ENCODE data around the gene LOXL1. TPM values are rescaled to one million over a fixed set of nuclear protein-coding genes. Genes with fewer than 3 reads are reported as not detected.

Gene LOXL1
- total RNA-seq, 2 experiments from 2014 or later, result 3.4 to 3.5 TPM

GRCh38 chr15:73919706-73920105, 6.6 kb upstream of the LOXL1 start:
- CTCF ChIA-PET, result interaction anchor here (1.1 to 4.4 kb wide), 3 partner anchors 23 to 226 kb away, joined by 4 to 17 read pairs (median 5); no protein-coding TSS in a partner anchor
- Mint-ChIP-seq H3K4me1 (peaks cover 45% of the 10 kb centered on the region), H3K36me3 (ENCODE audit: low read depth) (peaks cover 31% of the 10 kb centered on the region), H3K27me3 (no peaks in the 10 kb centered on the region), H3K4me3 (no peak overlapping the region), H3K27ac (no peak overlapping the region), H3K9me3 (peaks cover 22% of the 10 kb centered on the region)
- DNase-seq, result no peak
- POLR2A ChIA-PET, result no interaction called here

DNA sequence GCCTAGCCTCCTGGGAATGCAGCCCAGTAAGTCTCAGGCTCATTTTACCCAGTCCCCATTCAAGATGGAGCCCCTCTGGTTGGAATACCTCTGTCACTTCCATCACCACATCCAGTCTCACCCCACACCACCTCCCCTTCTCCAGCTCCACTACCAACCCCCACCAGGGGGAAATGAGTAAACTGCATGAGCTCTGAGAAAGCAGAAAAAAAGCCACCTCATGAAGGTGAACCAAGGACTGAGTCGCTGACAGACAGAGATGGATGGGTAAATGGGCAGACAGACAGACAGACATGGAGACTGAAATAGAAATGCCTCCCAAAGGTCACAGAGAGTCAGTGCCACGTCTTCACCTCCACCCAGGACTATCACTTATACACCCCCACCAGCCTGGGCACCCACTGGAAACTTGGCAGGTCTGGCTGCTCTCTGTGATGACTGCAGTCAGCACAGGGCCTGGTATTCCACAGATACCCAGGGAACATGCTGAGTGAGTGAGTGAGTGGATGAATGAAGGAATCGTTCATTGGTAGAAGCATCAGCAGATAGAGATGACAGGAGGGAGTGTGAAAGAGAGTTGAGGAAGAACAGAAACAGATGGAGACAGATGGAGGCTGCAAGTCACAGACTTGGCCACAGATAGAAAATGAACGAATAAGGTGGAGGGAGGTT, 4.9 kb upstream of the LOXL1 start:
- ChIA-PET POLR2A (no interaction called here), CTCF (interaction anchor here (1.1 to 4.4 kb wide), 4 partner anchors 15 to 52 kb away, joined by 3 to 17 read pairs (median 6); no protein-coding TSS in a partner anchor)
- no peak overlapping the region for H3K27ac Mint-ChIP-seq
- peaks cover 3% of the 10 kb centered on the region for H3K27me3 Mint-ChIP-seq
- H3K36me3 Mint-ChIP-seq (ENCODE audit: low read depth), result peaks cover 24% of the 10 kb centered on the region
- no peak for DNase-seq
- peaks cover 51% of the 10 kb centered on the region for H3K4me1 Mint-ChIP-seq
- peaks cover 19% of the 10 kb centered on the region for H3K9me3 Mint-ChIP-seq
- no peak overlapping the region for H3K4me3 Mint-ChIP-seq

- ChIA-PET POLR2A (interaction anchor here (0.9 kb wide), 1 partner anchor 10 kb away, joined by 3 read pairs; no protein-coding TSS in a partner anchor), CTCF (interaction anchor here (1.1 to 4.4 kb wide), 4 partner anchors 16 to 50 kb away, joined by 6 to 17 read pairs (median 8); no protein-coding TSS in a partner anchor)
- peaks cover 23% of the 10 kb centered on the region for H3K36me3 Mint-ChIP-seq (ENCODE audit: low read depth)
- H3K9me3 Mint-ChIP-seq, result peaks cover 16% of the 10 kb centered on the region
- peak overlapping the region; percentile 36 for H3K27ac Mint-ChIP-seq
- DNase-seq, result no peak
- H3K4me1 Mint-ChIP-seq, result peaks cover 51% of the 10 kb centered on the region
- peaks cover 3% of the 10 kb centered on the region for H3K27me3 Mint-ChIP-seq
- H3K4me3 Mint-ChIP-seq, result no peak overlapping the region
Measured at GRCh38 chr15:73922186-73923151, 3.8 kb upstream of the LOXL1 start.

GRCh38 chr15:73923156-73923487, 3.1 kb upstream of the LOXL1 start:
- Mint-ChIP-seq H3K36me3 (ENCODE audit: low read depth) (peaks cover 16% of the 10 kb centered on the region), H3K27ac (peak overlapping the region; percentile 78), H3K9me3 (peaks cover 10% of the 10 kb centered on the region), H3K4me3 (no peak overlapping the region), H3K27me3 (peaks cover 3% of the 10 kb centered on the region), H3K4me1 (peaks cover 54% of the 10 kb centered on the region)
- CTCF ChIA-PET, result interaction anchor here (1.1 to 4.4 kb wide), 4 partner anchors 16 to 50 kb away, joined by 4 to 17 read pairs (median 6); no protein-coding TSS in a partner anchor
- DNase-seq, result no peak
- POLR2A ChIA-PET, result interaction anchor here (0.9 kb wide), 1 partner anchor 10 kb away, joined by 3 read pairs; no protein-coding TSS in a partner anchor

DNA sequence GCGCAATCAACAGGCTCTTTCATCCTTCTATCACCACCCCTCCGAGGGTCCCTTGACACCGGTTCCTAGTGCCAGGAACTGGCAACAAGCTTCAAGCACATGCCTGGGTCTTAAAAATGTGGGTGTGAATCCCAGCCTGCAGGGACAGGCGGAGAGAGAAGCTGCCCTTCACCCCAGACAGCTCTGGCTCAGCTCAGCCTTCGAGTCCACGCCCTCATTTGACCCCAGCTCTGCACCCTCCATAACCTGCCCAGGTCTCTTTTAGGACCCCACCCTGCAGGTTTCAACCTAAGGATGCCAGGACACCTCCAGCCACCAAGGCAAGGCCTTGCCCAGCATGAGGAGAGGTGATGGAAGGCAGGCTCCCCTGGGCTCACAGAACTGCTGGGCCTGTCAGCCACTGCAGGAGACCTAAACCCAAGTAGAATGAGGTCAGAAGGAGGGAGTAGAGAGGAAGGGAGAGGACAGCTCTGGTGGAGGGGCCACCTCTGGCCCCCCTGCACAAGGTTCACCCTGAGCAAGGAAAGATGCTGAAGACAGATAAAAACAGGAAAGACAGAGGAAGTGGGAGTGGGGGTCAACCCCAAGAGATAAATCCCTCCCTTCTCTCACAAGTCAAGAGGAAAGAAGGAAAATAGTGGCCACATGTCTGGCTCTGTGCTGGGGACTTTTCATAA, 2.6 kb upstream of the LOXL1 start:
- Mint-ChIP-seq H3K27ac (peak overlapping the region; percentile 78), H3K4me1 (peaks cover 57% of the 10 kb centered on the region), H3K36me3 (ENCODE audit: low read depth) (peaks cover 11% of the 10 kb centered on the region), H3K27me3 (peaks cover 3% of the 10 kb centered on the region), H3K4me3 (no peak overlapping the region), H3K9me3 (peaks cover 5% of the 10 kb centered on the region)
- DNase-seq, result no peak
- ChIA-PET POLR2A (interaction anchor here (0.9 kb wide), 1 partner anchor 9 kb away, joined by 3 read pairs; no protein-coding TSS in a partner anchor), CTCF (interaction anchor here (0.9 to 4.4 kb wide), 7 partner anchors 9 to 49 kb away, joined by 3 to 17 read pairs (median 4); no protein-coding TSS in a partner anchor)

DNA sequence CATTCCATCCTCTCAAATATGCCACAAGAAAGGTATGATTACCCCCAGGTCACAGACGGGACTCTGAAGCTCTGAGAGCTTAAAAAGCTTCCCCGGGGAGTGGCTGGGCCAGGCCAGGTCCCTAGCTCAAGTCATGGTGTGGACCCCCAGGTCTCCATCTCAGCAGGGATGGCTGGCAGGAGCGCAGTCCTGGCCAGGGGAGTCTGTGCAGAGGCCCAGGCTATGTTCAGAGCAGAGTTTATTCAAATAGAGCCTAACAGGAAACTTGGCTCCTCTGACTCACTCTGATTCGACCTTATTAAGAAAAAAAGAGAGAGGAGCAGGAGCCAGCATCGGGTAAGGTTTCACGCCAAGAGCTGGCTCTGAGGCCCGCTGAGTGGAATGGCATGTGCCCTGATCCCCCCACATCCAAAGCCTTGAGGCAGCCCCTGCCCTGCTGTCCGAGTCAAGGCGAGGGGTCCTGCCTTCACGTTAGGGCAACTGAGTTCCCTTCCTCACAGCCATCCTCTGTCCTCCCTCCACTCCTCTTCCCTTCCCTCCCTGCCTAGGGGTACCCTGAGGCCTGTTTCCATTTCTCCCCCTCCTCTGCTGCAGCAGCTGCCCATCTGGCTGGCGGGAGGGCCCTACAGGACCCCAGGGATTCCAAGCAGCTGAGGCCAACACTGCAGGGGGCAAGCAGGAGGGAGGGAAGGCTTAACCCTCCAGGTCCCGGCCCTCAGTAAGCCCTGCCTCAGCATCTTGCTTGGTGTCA, 1.9 kb upstream of the LOXL1 start:
- H3K9me3 Mint-ChIP-seq, result peaks cover 2% of the 10 kb centered on the region
- POLR2A ChIA-PET, result no interaction called here
- H3K27ac Mint-ChIP-seq, result peak overlapping the region; percentile 78
- H3K4me1 Mint-ChIP-seq, result peaks cover 64% of the 10 kb centered on the region
- no peak overlapping the region for H3K4me3 Mint-ChIP-seq
- CTCF ChIA-PET, result interaction anchor here (0.9 to 1.7 kb wide), 6 partner anchors 10 to 49 kb away, joined by 3 to 7 read pairs (median 4); no protein-coding TSS in a partner anchor
- DNase-seq, result no peak
- H3K36me3 Mint-ChIP-seq (ENCODE audit: low read depth), result peaks cover 6% of the 10 kb centered on the region
- peaks cover 3% of the 10 kb centered on the region for H3K27me3 Mint-ChIP-seq

GRCh38 chr15:73925848-73926218, 429 bp upstream of the LOXL1 start:
- H3K4me3 Mint-ChIP-seq, result peak overlapping the region; percentile 51
- no peaks in the 10 kb centered on the region for H3K9me3 Mint-ChIP-seq
- peak overlapping the region; percentile 77 for H3K27ac Mint-ChIP-seq
- ChIA-PET CTCF (interaction anchor here (1.2 kb wide), 1 partner anchor 11 kb away, joined by 3 read pairs; no protein-coding TSS in a partner anchor), POLR2A (no interaction called here)
- no peak for DNase-seq
- H3K36me3 Mint-ChIP-seq (ENCODE audit: low read depth), result peaks cover 2% of the 10 kb centered on the region
- peaks cover 3% of the 10 kb centered on the region for H3K27me3 Mint-ChIP-seq
- H3K4me1 Mint-ChIP-seq, result peaks cover 61% of the 10 kb centered on the region

GRCh38 chr15:73927003-73927475, 777 bp downstream of the LOXL1 start:
- Mint-ChIP-seq H3K4me1 (peaks cover 58% of the 10 kb centered on the region), H3K27ac (peak overlapping the region; percentile 36), H3K36me3 (ENCODE audit: low read depth) (peaks cover 2% of the 10 kb centered on the region), H3K9me3 (no peaks in the 10 kb centered on the region), H3K4me3 (peak overlapping the region; percentile 41), H3K27me3 (peaks cover 3% of the 10 kb centered on the region)
- CTCF ChIA-PET, result interaction anchor here (0.7 to 2.0 kb wide), 16 partner anchors 9 to 112 kb away, joined by 3 to 11 read pairs (median 6); partner anchors contain the start of genes PML and TBC1D21
- POLR2A ChIA-PET, result no interaction called here
- peak; percentile 29 for DNase-seq

DNA sequence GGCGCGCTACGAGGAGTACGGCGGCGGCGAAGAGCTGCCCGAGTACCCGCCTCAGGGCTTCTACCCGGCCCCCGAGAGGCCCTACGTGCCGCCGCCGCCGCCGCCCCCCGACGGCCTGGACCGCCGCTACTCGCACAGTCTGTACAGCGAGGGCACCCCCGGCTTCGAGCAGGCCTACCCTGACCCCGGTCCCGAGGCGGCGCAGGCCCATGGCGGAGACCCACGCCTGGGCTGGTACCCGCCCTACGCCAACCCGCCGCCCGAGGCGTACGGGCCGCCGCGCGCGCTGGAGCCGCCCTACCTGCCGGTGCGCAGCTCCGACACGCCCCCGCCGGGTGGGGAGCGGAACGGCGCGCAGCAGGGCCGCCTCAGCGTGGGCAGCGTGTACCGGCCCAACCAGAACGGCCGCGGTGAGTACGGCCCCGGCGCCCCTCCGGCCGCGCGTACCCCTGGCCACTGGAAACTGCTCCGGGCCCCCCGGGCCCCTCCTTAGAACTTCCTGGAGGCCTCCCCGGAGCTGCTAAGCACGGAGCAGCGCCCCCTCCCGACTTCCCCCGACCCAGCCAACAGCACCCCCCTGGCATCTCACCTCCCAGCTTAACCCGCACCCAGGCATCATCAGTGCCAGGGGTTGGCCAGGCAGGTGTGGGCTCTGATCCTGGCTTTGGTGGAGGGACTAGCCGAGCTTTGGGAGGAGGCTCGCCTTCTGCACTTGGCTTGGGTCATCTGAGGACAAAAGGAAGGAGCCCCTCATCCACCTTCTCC, 1.4 kb downstream of the LOXL1 start:
- peaks cover 2% of the 10 kb centered on the region for H3K36me3 Mint-ChIP-seq (ENCODE audit: low read depth)
- peaks cover 3% of the 10 kb centered on the region for H3K27me3 Mint-ChIP-seq
- no peaks in the 10 kb centered on the region for H3K9me3 Mint-ChIP-seq
- peak; percentile 73 for DNase-seq
- peak overlapping the region; percentile 63 for H3K27ac Mint-ChIP-seq
- ChIA-PET POLR2A (no interaction called here), CTCF (interaction anchor here (0.7 to 2.0 kb wide), 21 partner anchors 8 to 112 kb away, joined by 3 to 11 read pairs (median 4); partner anchors contain the start of genes PML and TBC1D21)
- H3K4me3 Mint-ChIP-seq, result peak overlapping the region; percentile 69
- peaks cover 58% of the 10 kb centered on the region for H3K4me1 Mint-ChIP-seq

- H3K4me1 Mint-ChIP-seq, result peaks cover 56% of the 10 kb centered on the region
- H3K9me3 Mint-ChIP-seq, result no peaks in the 10 kb centered on the region
- peak overlapping the region; percentile 69 for H3K4me3 Mint-ChIP-seq
- H3K36me3 Mint-ChIP-seq (ENCODE audit: low read depth), result peaks cover 2% of the 10 kb centered on the region
- peak overlapping the region; percentile 63 for H3K27ac Mint-ChIP-seq
- peaks cover 3% of the 10 kb centered on the region for H3K27me3 Mint-ChIP-seq
- POLR2A ChIA-PET, result no interaction called here
- no peak for DNase-seq
- CTCF ChIA-PET, result interaction anchor here (0.7 to 2.0 kb wide), 19 partner anchors 8 to 111 kb away, joined by 3 to 11 read pairs (median 4); partner anchors contain the start of gene PML
Measured at GRCh38 chr15:73928241-73928579, 1.9 kb downstream of the LOXL1 start.

All from activated CD4-positive, alpha-beta T cell treated with anti-CD3 and anti-CD28 coated beads, Interleukin-2, amount 10 ng/mL, durations not matched to agents 7 days and 5 days (primary cell).